Right lobe of liver (tissue), 4 donors: ENCODE measurements around the gene TMEM171.

Experiments used
- POLR2A ChIP-seq: fragments of 450-650 bp; IDR thresholded peaks from one replicate; pipeline ENCODE4 v1.6.1; 2017; ENCODE audit warnings: antibody characterized with exemption, mild to moderate bottlenecking
- TF ChIP-seq, protein P1 (sequence below), 4 donors: fragments of 200-600 bp in 3 of 4; fragments of 450-650 bp in 1 of 4; IDR thresholded peaks; one replicate each; pipeline versions ENCODE4 v1.5.1 to v1.8.0; 2016 to 2022; ENCODE audit warnings: antibody characterized with exemption in 4 of 4, mild to moderate bottlenecking in 2 of 4
- donor health status: DM: no; HTN: no; CAD: no.
- donor health status: DM: no; HTN: no; CAD: no.
- donor health status: DM: no; HTN: yes; CAD: no.

DNA sequence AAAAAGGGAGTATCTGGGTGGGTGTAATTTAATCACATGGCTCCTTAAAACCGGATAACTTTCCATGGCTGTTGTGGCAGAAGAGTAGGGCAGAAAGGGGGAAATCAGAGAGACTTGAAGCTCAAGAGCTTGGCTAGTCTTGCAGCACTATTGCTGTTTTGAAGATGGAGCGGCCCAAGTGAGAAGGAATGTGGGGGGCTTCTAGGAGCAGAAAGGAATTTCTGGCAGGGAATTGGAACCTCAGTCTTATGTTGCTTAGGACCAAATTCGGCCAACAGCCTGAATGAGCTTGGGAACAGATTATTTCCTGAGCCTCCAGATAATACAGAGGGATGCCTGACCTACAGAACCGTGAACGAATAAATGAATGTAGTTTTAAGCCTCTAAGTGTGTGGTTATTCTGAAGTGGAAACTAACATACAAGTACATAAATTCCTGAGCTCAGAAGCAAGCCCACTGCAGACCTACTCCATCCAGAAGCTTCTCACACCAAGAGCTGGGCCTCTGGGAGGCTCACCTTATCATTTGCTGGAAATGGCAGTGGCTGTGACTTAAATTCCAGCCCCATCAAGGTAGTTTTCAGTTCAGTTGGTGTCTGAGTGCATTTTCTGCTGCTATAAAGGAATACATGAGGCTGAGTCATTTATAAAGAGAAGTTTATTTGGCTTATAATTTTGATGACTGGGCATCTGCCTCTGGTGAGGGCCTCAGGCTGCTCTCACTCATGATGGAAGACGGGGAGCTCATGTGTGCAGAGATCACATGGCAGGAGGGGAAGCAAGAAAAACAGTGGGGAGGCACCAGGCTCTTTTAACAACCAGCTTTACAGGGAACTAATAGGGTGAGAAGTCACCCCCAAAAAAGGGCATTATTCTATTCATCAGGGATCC is 37.3 kb downstream of the TMEM171 start:
- TF ChIP-seq, protein P1, sequence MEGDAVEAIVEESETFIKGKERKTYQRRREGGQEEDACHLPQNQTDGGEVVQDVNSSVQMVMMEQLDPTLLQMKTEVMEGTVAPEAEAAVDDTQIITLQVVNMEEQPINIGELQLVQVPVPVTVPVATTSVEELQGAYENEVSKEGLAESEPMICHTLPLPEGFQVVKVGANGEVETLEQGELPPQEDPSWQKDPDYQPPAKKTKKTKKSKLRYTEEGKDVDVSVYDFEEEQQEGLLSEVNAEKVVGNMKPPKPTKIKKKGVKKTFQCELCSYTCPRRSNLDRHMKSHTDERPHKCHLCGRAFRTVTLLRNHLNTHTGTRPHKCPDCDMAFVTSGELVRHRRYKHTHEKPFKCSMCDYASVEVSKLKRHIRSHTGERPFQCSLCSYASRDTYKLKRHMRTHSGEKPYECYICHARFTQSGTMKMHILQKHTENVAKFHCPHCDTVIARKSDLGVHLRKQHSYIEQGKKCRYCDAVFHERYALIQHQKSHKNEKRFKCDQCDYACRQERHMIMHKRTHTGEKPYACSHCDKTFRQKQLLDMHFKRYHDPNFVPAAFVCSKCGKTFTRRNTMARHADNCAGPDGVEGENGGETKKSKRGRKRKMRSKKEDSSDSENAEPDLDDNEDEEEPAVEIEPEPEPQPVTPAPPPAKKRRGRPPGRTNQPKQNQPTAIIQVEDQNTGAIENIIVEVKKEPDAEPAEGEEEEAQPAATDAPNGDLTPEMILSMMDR (IDR thresholded peaks at IDR 0.05), result no peak
- no peak for TF ChIP-seq POLR2A
